RCC 7860 (cell line): ENCODE measurements around the gene INTS4.
"Not testable (repeated sequence)": the region's sequence is repeated elsewhere in the genome, so short reads cannot be mapped to it uniquely, and the experiment has no call there.

Experiments used
- DNase-seq: peaks from one replicate; pipeline ENCODE4 v3.0.0-alpha.2; 2015; ENCODE audit warnings: low spot score
- FAIRE-seq: peaks from 2 replicates; lab custom pipeline; 2012; peaks lifted over from hg19 to GRCh38; lab: Jason Lieb, UNC

The INTS4 gene

GRCh38 chr11:77959434-77959833 lies 35.0 kb downstream of the INTS4 start:
- no peak for FAIRE-seq
- DNase-seq: no peak

- FAIRE-seq, DNase-seq: not testable (repeated sequence)
Observed at GRCh38 chr11:77958583-77959177, 35.8 kb downstream of the INTS4 start.

GRCh38 chr11:77943296-77943695 lies 51.2 kb downstream of the INTS4 start:
- not testable (repeated sequence) for DNase-seq, FAIRE-seq

GRCh38 chr11:77942465-77942864 lies 52.0 kb downstream of the INTS4 start:
- FAIRE-seq, DNase-seq: not testable (repeated sequence)

GRCh38 chr11:77933596-77933995 lies 60.9 kb downstream of the INTS4 start:
- not testable (repeated sequence) for FAIRE-seq, DNase-seq

- not testable (repeated sequence) for FAIRE-seq, DNase-seq
Observed at GRCh38 chr11:77930334-77931208, 63.9 kb downstream of the INTS4 start.

- not testable (repeated sequence) for DNase-seq, FAIRE-seq
Observed at GRCh38 chr11:77917713-77918112, 76.8 kb downstream of the INTS4 start.

GRCh38 chr11:77914307-77914791 lies 80.1 kb downstream of the INTS4 start:
- DNase-seq: peak; percentile 34
- not testable (repeated sequence) for FAIRE-seq

GRCh38 chr11:77913608-77914306 lies 80.7 kb downstream of the INTS4 start:
- DNase-seq, FAIRE-seq: not testable (repeated sequence)

- not testable (repeated sequence) for FAIRE-seq
Observed at GRCh38 chr11:77910828-77911227, 83.6 kb downstream of the INTS4 start.

GRCh38 chr11:77909277-77909676 lies 85.2 kb downstream of the INTS4 start:
- no peak for FAIRE-seq
- DNase-seq: no peak

More at GRCh38 chr11:77910828-77911227, 83.6 kb downstream of the INTS4 start:
- DNase-seq: not testable (repeated sequence)

GRCh38 chr11:77908835-77909234 lies 85.6 kb downstream of the INTS4 start:
- FAIRE-seq (no peak), DNase-seq (no peak)

- DNase-seq, FAIRE-seq: not testable (repeated sequence)
Observed at GRCh38 chr11:77894949-77895348, 99.5 kb downstream of the INTS4 start.

GRCh38 chr11:77891703-77892102 lies 102.8 kb downstream of the INTS4 start:
- not testable (repeated sequence) for FAIRE-seq, DNase-seq

GRCh38 chr11:77891256-77891655 lies 103.2 kb downstream of the INTS4 start:
- not testable (repeated sequence) for DNase-seq, FAIRE-seq

- not testable (repeated sequence) for DNase-seq, FAIRE-seq
Observed at GRCh38 chr11:77890619-77891056, 103.8 kb downstream of the INTS4 start.

GRCh38 chr11:77890100-77890614 lies 104.3 kb downstream of the INTS4 start:
- not testable (repeated sequence) for DNase-seq, FAIRE-seq

GRCh38 chr11:77889045-77889444 lies 105.4 kb downstream of the INTS4 start:
- not testable (repeated sequence) for FAIRE-seq, DNase-seq

GRCh38 chr11:77886401-77886800 lies 108.1 kb downstream of the INTS4 start:
- FAIRE-seq: no peak
- no peak for DNase-seq

- DNase-seq: no peak
- FAIRE-seq: no peak
Observed at GRCh38 chr11:77884829-77885190, 109.7 kb downstream of the INTS4 start.
